Neural progenitor cell (in vitro differentiated cells): ENCODE results near the gene CLCN6. TPM values are rescaled to one million over a fixed set of nuclear protein-coding genes. Genes with fewer than 3 reads are reported as not detected.

Source experiments
- DNase-seq: peaks from one replicate; pipeline ENCODE4 v3.0.0-alpha.2; 2016; ENCODE audit warnings: low spot score
- H2AFZ ChIP-seq: fragments of 200-600 bp; sonication (generic); replicated peaks from 2 replicates; pipeline ENCODE4 v1.6.1; 2016; ENCODE audit warnings: antibody characterized with exemption
- H3F3A ChIP-seq: fragments of 200-600 bp; sonication (generic); 2 replicates; pipeline ENCODE4 v1.6.1; 2016; ENCODE audit warnings: antibody characterized with exemption, low read depth
- H3K27ac ChIP-seq: fragments of 200-600 bp; sonication (generic); 2 replicates; pipeline ENCODE4 v1.5.1; 2016; ENCODE audit warnings: mild to moderate bottlenecking
- H3K27me3 ChIP-seq: fragments of 200-600 bp; sonication (generic); 2 replicates; pipeline ENCODE4 v1.6.1; 2016; ENCODE audit warnings: mild to moderate bottlenecking, moderate library complexity
- H3K36me3 ChIP-seq: fragments of 200-600 bp; sonication (generic); 2 replicates; pipeline ENCODE4 v1.5.1; 2016
- H3K4me1 ChIP-seq: fragments of 200-600 bp; sonication (generic); 2 replicates; pipeline ENCODE4 v1.6.1; 2016; ENCODE audit warnings: mixed run types
- H3K4me2 ChIP-seq: fragments of 200-600 bp; sonication (generic); 2 replicates; pipeline ENCODE4 v1.6.1; 2016
- H3K4me3 ChIP-seq: fragments of 200-600 bp; sonication (generic); 2 replicates; pipeline ENCODE4 v1.5.1; 2016
- H3K79me2 ChIP-seq: fragments of 200-600 bp; sonication (generic); 2 replicates; pipeline ENCODE4 v1.6.1; 2016; ENCODE audit warnings: low read depth
- H3K9ac ChIP-seq: fragments of 200-600 bp; sonication (generic); 2 replicates; pipeline ENCODE4 v1.6.1; 2016
- H3K9me3 ChIP-seq: fragments of 200-600 bp; sonication (generic); 2 replicates; pipeline ENCODE4 v1.5.1; 2016; ENCODE audit warnings: low read depth
- H4K20me1 ChIP-seq: fragments of 200-600 bp; sonication (generic); 2 replicates; pipeline ENCODE4 v1.6.1; 2016; ENCODE audit warnings: low read depth
- H3K27ac Mint-ChIP-seq: 3 replicates; pipeline ENCODE4 v1.8.0; 2021; ENCODE audit warnings: mixed read lengths
- H3K27me3 Mint-ChIP-seq: 2 replicates; pipeline ENCODE4 v1.8.0; 2022; ENCODE audit warnings: low read depth, mild to moderate bottlenecking, inconsistent platforms, moderate library complexity, mixed read lengths; ENCODE audit not compliant: insufficient read depth
- H3K36me3 Mint-ChIP-seq: 3 replicates; pipeline ENCODE4 v1.8.0; 2021; ENCODE audit warnings: mixed read lengths
- H3K4me1 Mint-ChIP-seq: 3 replicates; pipeline ENCODE4 v1.8.0; 2021; ENCODE audit warnings: mixed read lengths
- H3K4me3 Mint-ChIP-seq: 3 replicates; pipeline ENCODE4 v1.8.0; 2021; ENCODE audit warnings: mild to moderate bottlenecking, moderate library complexity, mixed read lengths
- H3K9me3 Mint-ChIP-seq: 3 replicates; pipeline ENCODE4 v1.8.0; 2020; ENCODE audit warnings: mixed read lengths
- CTCF ChIP-seq: fragments of 200-600 bp; sonication (generic); IDR thresholded peaks from 2 replicates; pipeline ENCODE4 v1.5.1; 2017; ENCODE audit warnings: antibody characterized with exemption, mild to moderate bottlenecking
- EZH2 ChIP-seq: fragments of 200-600 bp; sonication (generic); IDR thresholded peaks from 2 replicates; pipeline ENCODE4 v1.6.1; 2017; ENCODE audit warnings: antibody characterized with exemption, mild to moderate bottlenecking, moderate library complexity
- EZH2phosphoT487 ChIP-seq: fragments of 200-600 bp; sonication (generic); IDR thresholded peaks from 2 replicates; pipeline ENCODE4 v1.6.1; 2017; ENCODE audit warnings: antibody characterized with exemption
- total RNA-seq: library from RNA; depleted of rRNA; stranded (reverse); fragments of >200 nt; gene quantifications from 2 replicates; pipeline ENCODE4 v1.2.3, GENCODE V29; 2015; ENCODE audit warnings: low replicate concordance

CLCN6 gene
- total RNA-seq, 1 donor from 2014 or later: 10.3 TPM

GRCh38 chr1:11877074-11877473 lies 71.1 kb downstream of the CLCN6 start:
- H3K27ac ChIP-seq: no peak overlapping the region
- H3K79me2 ChIP-seq: no peaks in the 10 kb centered on the region
- no peak for DNase-seq
- Mint-ChIP-seq H3K9me3 (no peaks in the 10 kb centered on the region), H3K36me3 (no peaks in the 10 kb centered on the region), H3K27me3 (peaks cover 11% of the 10 kb centered on the region), H3K4me1 (peaks cover 9% of the 10 kb centered on the region), H3K4me3 (no peak overlapping the region), H3K27ac (no peak overlapping the region)
- no peaks in the 10 kb centered on the region for H3K9me3 ChIP-seq
- H3K4me1 ChIP-seq: no peaks in the 10 kb centered on the region
- no peak overlapping the region for H3K9ac ChIP-seq
- no peak overlapping the region for H2AFZ ChIP-seq
- no peaks in the 10 kb centered on the region for H3F3A ChIP-seq
- no peak overlapping the region for H3K4me3 ChIP-seq
- H3K27me3 ChIP-seq: no peaks in the 10 kb centered on the region
- no peaks in the 10 kb centered on the region for H4K20me1 ChIP-seq
- H3K36me3 ChIP-seq: no peaks in the 10 kb centered on the region
- TF ChIP-seq EZH2 (no peak), EZH2phosphoT487 (no peak), CTCF (no peak)
- H3K4me2 ChIP-seq: no peak overlapping the region

GRCh38 chr1:11878081-11878890 lies 72.3 kb downstream of the CLCN6 start:
- no peaks in the 10 kb centered on the region for H3K27me3 ChIP-seq
- no peaks in the 10 kb centered on the region for H3K9me3 Mint-ChIP-seq
- H3K36me3 ChIP-seq: no peaks in the 10 kb centered on the region
- H4K20me1 ChIP-seq: no peaks in the 10 kb centered on the region
- H3K9ac ChIP-seq: no peak overlapping the region
- H3K79me2 ChIP-seq: no peaks in the 10 kb centered on the region
- no peak overlapping the region for H2AFZ ChIP-seq
- DNase-seq: no peak
- no peaks in the 10 kb centered on the region for H3K4me1 ChIP-seq
- no peak overlapping the region for H3K27ac ChIP-seq
- no peaks in the 10 kb centered on the region for H3K9me3 ChIP-seq
- peaks cover 13% of the 10 kb centered on the region for H3K4me1 Mint-ChIP-seq
- H3K27ac Mint-ChIP-seq: no peak overlapping the region
- H3K4me3 ChIP-seq: no peak overlapping the region
- H3K4me3 Mint-ChIP-seq: no peak overlapping the region
- H3K4me2 ChIP-seq: no peak overlapping the region
- no peaks in the 10 kb centered on the region for H3K36me3 Mint-ChIP-seq
- H3K27me3 Mint-ChIP-seq: peaks cover 11% of the 10 kb centered on the region
- no peaks in the 10 kb centered on the region for H3F3A ChIP-seq
- no peak for TF ChIP-seq EZH2phosphoT487

- H4K20me1 ChIP-seq: no peaks in the 10 kb centered on the region
- H3K27me3 ChIP-seq: no peaks in the 10 kb centered on the region
- Mint-ChIP-seq H3K36me3 (no peaks in the 10 kb centered on the region), H3K4me3 (no peak overlapping the region), H3K27ac (no peak overlapping the region), H3K27me3 (peaks cover 11% of the 10 kb centered on the region), H3K9me3 (no peaks in the 10 kb centered on the region), H3K4me1 (peaks cover 11% of the 10 kb centered on the region)
- H3K4me2 ChIP-seq: no peak overlapping the region
- H3F3A ChIP-seq: no peaks in the 10 kb centered on the region
- no peak overlapping the region for H3K27ac ChIP-seq
- no peaks in the 10 kb centered on the region for H3K79me2 ChIP-seq
- DNase-seq: no peak
- H3K9me3 ChIP-seq: no peaks in the 10 kb centered on the region
- H3K9ac ChIP-seq: no peak overlapping the region
- no peak overlapping the region for H2AFZ ChIP-seq
- TF ChIP-seq EZH2 (no peak), EZH2phosphoT487 (no peak), CTCF (no peak)
- H3K4me3 ChIP-seq: no peak overlapping the region
- no peaks in the 10 kb centered on the region for H3K36me3 ChIP-seq
- H3K4me1 ChIP-seq: no peaks in the 10 kb centered on the region
These were observed 72.8 kb downstream of the CLCN6 start for GRCh38 chr1:11878891-11879190.

GRCh38 chr1:11879311-11880180 lies 73.6 kb downstream of the CLCN6 start:
- H3K36me3 ChIP-seq: no peaks in the 10 kb centered on the region
- Mint-ChIP-seq H3K27ac (no peak overlapping the region), H3K27me3 (peaks cover 11% of the 10 kb centered on the region), H3K36me3 (no peaks in the 10 kb centered on the region), H3K4me1 (peaks cover 11% of the 10 kb centered on the region), H3K4me3 (no peak overlapping the region), H3K9me3 (no peaks in the 10 kb centered on the region)
- DNase-seq: no peak
- H3K4me3 ChIP-seq: no peak overlapping the region
- no peaks in the 10 kb centered on the region for H4K20me1 ChIP-seq
- no peak overlapping the region for H2AFZ ChIP-seq
- no peaks in the 10 kb centered on the region for H3K27me3 ChIP-seq
- H3K4me2 ChIP-seq: no peak overlapping the region
- TF ChIP-seq CTCF (no peak), EZH2 (no peak), EZH2phosphoT487 (no peak)
- H3K9ac ChIP-seq: no peak overlapping the region
- no peaks in the 10 kb centered on the region for H3K79me2 ChIP-seq
- no peak overlapping the region for H3K27ac ChIP-seq
- no peaks in the 10 kb centered on the region for H3K9me3 ChIP-seq
- H3K4me1 ChIP-seq: no peaks in the 10 kb centered on the region
- H3F3A ChIP-seq: no peaks in the 10 kb centered on the region
